ENCODE data around the gene NFATC3. TPM values are rescaled to one million over a fixed set of nuclear protein-coding genes. Genes with fewer than 3 reads are reported as not detected.

NFATC3 gene
- total and polyA plus RNA-seq, 8 donors, result 5.5 to 385 (median 20.6) TPM

DNA sequence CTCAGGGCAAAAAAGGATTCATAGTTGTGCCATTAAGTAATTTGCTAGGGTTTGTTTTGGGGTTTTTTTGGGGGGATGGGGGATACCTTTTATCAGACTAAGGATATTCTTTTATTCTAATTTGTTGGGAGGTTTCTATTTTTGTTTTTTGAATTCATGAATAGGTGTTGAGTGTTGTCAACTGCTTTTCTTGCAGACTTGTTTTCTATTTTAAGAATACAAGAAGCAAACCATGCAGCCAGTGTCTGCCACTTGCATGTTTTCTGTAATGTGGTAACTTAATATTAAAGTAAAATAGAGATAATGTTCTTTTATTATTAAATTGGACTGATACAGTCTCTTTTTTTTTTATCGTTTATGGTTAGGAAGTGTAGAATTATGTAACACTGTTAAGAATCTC, 49.5 kb downstream of the NFATC3 start:
- intact Hi-C loops (cut with DNase I; ENCODE audit: low total_unique reads), result no loop called here
- TF ChIP-seq, protein P1, sequence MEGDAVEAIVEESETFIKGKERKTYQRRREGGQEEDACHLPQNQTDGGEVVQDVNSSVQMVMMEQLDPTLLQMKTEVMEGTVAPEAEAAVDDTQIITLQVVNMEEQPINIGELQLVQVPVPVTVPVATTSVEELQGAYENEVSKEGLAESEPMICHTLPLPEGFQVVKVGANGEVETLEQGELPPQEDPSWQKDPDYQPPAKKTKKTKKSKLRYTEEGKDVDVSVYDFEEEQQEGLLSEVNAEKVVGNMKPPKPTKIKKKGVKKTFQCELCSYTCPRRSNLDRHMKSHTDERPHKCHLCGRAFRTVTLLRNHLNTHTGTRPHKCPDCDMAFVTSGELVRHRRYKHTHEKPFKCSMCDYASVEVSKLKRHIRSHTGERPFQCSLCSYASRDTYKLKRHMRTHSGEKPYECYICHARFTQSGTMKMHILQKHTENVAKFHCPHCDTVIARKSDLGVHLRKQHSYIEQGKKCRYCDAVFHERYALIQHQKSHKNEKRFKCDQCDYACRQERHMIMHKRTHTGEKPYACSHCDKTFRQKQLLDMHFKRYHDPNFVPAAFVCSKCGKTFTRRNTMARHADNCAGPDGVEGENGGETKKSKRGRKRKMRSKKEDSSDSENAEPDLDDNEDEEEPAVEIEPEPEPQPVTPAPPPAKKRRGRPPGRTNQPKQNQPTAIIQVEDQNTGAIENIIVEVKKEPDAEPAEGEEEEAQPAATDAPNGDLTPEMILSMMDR (IDR thresholded peaks at IDR 0.05), result no peak
- TF ChIP-seq POLR2AphosphoS5 (IDR thresholded peaks at IDR 0.05) (no peak), POLR2A (IDR thresholded peaks at IDR 0.05) (no peak), EP300 (IDR thresholded peaks at IDR 0.05) (no peak)
- Histone ChIP-seq H3K27me3 (no peaks in the 10 kb centered on the region), H3K9me3 (no peaks in the 10 kb centered on the region), H3K36me3 (peaks cover 0 to 16% (median 13%) of the 10 kb centered on the region in 4 donors), H3K27ac (no peak overlapping the region), H3K4me3 (no peak overlapping the region), H3K4me1 (peaks cover 0 to 18% (median 11%) of the 10 kb centered on the region in 4 donors)
- WGBS, 5 donors, result 88 to 97% (median 91%) methylated on average over 1 of the region's 1 CpG
- DNase-seq, result no peak

DNA sequence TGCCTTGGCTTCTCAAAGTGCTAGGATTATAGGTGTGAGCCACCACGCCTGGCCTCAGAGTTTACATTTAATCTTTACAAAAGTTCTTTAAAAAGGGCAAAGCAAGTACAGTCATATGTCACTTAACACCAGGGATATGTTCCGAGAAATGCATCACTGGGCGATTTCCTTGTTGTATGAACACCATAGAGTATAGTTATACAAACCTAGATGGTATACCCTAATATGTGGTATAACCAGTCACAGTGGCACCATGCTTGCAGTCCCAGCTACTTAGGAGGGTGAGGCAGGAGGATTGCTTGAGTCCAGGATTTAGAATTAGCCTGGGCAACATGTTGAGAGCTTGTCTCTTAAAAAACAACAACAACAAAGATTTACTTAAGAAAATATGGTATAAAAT, 51.3 kb downstream of the NFATC3 start:
- Histone ChIP-seq H3K27me3 (no peaks in the 10 kb centered on the region), H3K27ac (no peak overlapping the region), H3K9me3 (no peaks in the 10 kb centered on the region), H3K4me1 (peaks cover 0 to 18% (median 11%) of the 10 kb centered on the region in 4 donors), H3K36me3 (peaks cover 0 to 16% (median 13%) of the 10 kb centered on the region in 4 donors), H3K4me3 (no peak overlapping the region)
- 89 to 96% (median 95%) methylated on average over 3 of the region's 3 CpGs for WGBS, 5 donors
- intact Hi-C loops (cut with DNase I; ENCODE audit: low total_unique reads), result no loop called here
- TF ChIP-seq POLR2A (IDR thresholded peaks at IDR 0.05) (no peak), POLR2AphosphoS5 (IDR thresholded peaks at IDR 0.05) (no peak), EP300 (IDR thresholded peaks at IDR 0.05) (no peak)
- TF ChIP-seq, protein P1 (IDR thresholded peaks at IDR 0.05), result no peak
- no peak for DNase-seq

DNA sequence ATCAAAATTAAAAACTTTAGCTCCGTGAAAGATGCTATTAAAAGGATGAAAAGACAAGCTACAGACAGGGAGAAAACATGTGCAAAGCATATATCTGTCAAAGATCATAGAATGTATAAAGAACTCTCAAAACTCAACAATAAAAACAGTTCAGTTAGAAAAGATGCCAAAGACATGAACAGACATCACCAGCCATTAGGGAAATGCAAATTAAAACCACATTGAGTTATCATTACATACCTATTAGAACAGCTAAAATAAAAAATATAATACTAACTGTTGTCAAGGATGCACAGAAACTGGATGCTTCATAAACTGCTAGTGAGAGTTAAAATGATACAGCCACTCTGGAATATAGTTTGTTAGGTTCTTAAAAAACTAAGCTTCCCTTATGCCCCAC, 58.8 kb downstream of the NFATC3 start:
- Histone ChIP-seq H3K27me3 (no peaks in the 10 kb centered on the region), H3K4me3 (no peak overlapping the region), H3K4me1 (peaks cover 0 to 36% (median 19%) of the 10 kb centered on the region in 4 donors), H3K9me3 (no peaks in the 10 kb centered on the region), H3K36me3 (peaks cover 0 to 12% (median 10%) of the 10 kb centered on the region in 4 donors), H3K27ac (no peak overlapping the region)
- TF ChIP-seq POLR2AphosphoS5 (IDR thresholded peaks at IDR 0.05) (no peak), EP300 (IDR thresholded peaks at IDR 0.05) (no peak), POLR2A (IDR thresholded peaks at IDR 0.05) (no peak)
- TF ChIP-seq, protein P1 (IDR thresholded peaks at IDR 0.05), result no peak
- DNase-seq, result no peak
- WGBS, 5 donors, result 90 to 100% (median 94%) methylated on average over 1 of the region's 1 CpG
- intact Hi-C loops (cut with DNase I; ENCODE audit: low total_unique reads), result no loop called here

DNA sequence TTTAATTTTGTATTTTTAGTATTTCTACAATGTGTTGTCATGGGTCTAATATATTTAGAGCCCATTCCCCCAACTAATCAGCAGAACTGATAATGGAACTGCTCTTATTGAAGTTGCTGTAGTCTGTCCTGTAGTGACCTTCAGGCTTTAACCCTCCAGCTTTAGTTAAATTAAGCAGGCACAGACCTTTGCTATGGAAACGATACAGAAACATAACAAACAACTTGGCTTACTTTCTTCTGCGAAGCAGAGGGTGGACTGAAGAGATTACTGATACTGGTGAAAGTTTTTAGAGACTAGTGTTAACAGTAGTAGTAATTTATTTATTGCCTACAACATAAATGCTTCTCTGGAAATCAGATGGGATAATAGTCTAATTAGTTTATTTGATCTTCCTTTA, 61.4 kb downstream of the NFATC3 start:
- peaks cover 0 to 11% (median 10%) of the 10 kb centered on the region in 4 donors for H3K36me3 ChIP-seq
- H3K4me1 ChIP-seq, result peaks cover 0 to 34% (median 19%) of the 10 kb centered on the region in 4 donors
- no peak overlapping the region for H3K4me3 ChIP-seq
- no peak for TF ChIP-seq POLR2AphosphoS5 (IDR thresholded peaks at IDR 0.05)
- no peak for TF ChIP-seq EP300 (IDR thresholded peaks at IDR 0.05)
- no peak for TF ChIP-seq POLR2A (IDR thresholded peaks at IDR 0.05)
- no peaks in the 10 kb centered on the region for H3K27me3 ChIP-seq
- H3K27ac ChIP-seq, result no peak overlapping the region
- WGBS, 5 donors, result 8 to 21% (median 14%) methylated on average over 2 of the region's 2 CpGs
- DNase-seq, result peak in 1 of 2 donors; percentile 76
- intact Hi-C loops (cut with DNase I; ENCODE audit: low total_unique reads), result no loop called here
- no peaks in the 10 kb centered on the region for H3K9me3 ChIP-seq

DNA sequence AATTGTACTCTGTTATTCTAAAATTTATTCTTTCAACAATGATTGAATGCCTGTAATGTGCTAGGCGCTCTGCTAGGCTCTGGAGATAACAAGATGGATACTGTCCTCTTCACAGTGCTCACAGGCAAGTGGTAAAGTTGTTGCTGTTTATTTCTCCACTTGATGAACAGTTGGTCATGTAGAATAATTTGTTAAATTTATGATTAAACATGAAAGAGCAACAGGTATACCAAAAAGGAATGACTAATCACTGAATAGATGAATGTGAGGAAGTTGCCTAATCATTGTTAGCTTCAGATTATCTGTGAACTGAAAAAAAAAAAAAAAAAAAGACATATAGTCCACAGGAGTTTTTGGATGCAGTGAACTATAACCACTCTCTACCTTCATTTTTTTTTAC, 62.3 kb downstream of the NFATC3 start:
- H3K4me3 ChIP-seq, result no peak overlapping the region
- no peaks in the 10 kb centered on the region for H3K9me3 ChIP-seq
- no peak overlapping the region for H3K27ac ChIP-seq
- DNase-seq, result no peak
- no peak for TF ChIP-seq EP300 (IDR thresholded peaks at IDR 0.05)
- TF ChIP-seq, protein P1 (IDR thresholded peaks at IDR 0.05), result no peak
- TF ChIP-seq POLR2A (IDR thresholded peaks at IDR 0.05), result no peak
- no peak for TF ChIP-seq POLR2AphosphoS5 (IDR thresholded peaks at IDR 0.05)
- intact Hi-C loops (cut with DNase I; ENCODE audit: low total_unique reads), result no loop called here
- H3K27me3 ChIP-seq, result no peaks in the 10 kb centered on the region
- peaks cover 0 to 11% (median 10%) of the 10 kb centered on the region in 4 donors for H3K36me3 ChIP-seq
- 90 to 98% (median 93%) methylated on average over 1 of the region's 1 CpG for WGBS, 5 donors
- H3K4me1 ChIP-seq, result peaks cover 0 to 25% (median 14%) of the 10 kb centered on the region in 4 donors
